ENCODE results near the gene C6orf136.

Gene C6orf136

GRCh38 chr6:30687659-30688431 lies 40.9 kb downstream of the C6orf136 start:
- DNase-seq: no peak

DNA sequence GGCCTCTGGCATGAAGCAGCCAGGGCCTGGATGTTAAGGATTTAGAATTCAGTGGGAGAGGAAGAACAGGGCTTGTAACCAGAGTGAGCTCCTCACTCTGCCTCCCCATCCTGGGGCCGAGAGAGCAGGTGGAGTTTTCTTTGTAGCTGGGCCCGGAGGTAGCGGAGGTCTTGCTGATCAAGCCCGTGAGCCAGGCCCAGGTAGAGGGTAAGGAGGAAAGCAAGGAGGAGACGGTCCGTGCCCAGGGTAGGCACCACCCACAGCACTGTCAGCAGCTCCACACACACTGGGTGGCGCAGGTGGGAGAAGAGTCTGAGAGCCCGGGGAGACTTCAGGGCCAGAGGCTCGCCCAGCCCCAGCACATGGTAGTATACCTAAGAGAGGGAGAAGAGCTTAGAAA lies 41.6 kb downstream of the C6orf136 start:
- no peak for DNase-seq

GRCh38 chr6:30689022-30689865 lies 42.3 kb downstream of the C6orf136 start:
- no peak for DNase-seq

GRCh38 chr6:30689985-30690384 lies 43.1 kb downstream of the C6orf136 start:
- no peak for DNase-seq

GRCh38 chr6:30690403-30691207 lies 43.7 kb downstream of the C6orf136 start, which contains the start of gene NRM:
NRM (minus strand) TSS chr6:30690984; CDS start chr6:30690974, 10 bp downstream.
- peak; percentile 66 for DNase-seq

GRCh38 chr6:30691208-30691847 lies 44.4 kb downstream of the C6orf136 start:
- no peak for DNase-seq

GRCh38 chr6:30696432-30696831 lies 49.5 kb downstream of the C6orf136 start:
- no peak for DNase-seq

GRCh38 chr6:30700340-30700739 lies 53.4 kb downstream of the C6orf136 start:
- no peak for DNase-seq
